ENCODE measurements around the gene PFKM.

The PFKM gene

DNA sequence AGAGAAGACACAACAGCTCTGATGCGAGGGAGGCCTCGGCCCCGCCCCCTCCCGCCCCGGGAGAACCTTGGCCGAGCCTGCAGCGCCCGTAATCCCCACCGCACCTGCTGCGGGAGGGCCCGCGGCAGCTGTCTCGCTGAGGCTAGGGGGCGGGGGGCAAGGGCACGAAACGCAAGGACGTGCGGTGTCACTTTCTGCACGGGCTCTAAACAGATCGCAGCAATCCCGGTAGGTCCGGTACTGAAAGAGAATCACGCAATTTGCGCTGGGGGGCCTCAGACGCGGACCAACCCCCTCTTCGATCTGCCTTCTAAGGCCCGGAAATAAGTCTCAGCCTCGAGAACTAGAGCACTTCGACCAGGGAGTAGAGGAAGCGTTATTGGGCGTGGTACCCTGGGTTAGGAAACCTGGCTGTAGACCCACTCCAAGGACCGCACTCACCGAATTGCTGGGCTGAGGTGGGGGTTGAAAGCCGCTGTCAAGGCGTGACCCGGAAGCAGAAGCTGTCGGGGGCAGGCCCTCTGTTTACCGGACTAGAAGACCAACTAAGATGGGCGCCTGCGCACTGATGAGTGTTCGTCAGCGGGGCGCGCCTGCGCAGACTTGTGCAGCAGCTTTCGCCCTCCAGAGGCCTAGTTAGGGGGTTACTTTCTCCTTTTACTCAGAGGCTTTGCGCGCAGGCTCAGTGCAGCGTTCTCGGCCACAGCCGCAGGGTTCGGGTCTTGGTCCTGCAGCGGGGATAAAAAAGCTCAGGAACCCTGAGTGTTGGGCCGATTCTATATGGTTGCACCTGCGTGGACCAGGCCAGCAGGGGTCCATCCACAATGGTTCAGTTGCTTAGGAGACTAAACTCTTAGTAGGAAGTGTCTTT, 38.1 kb downstream of the PFKM start, which contains the start of gene ASB8:
Gene ASB8 (minus strand): TSS at position 498 of the 871 bp plus-strand sequence. CDS start 4,019 bp downstream, outside the sequence.
- Histone ChIP-seq H3K36me3 (ENCODE audit: control insufficient read depth, insufficient read depth, low read length) (peaks cover 2% of the 10 kb centered on the region), H3K4me1 (ENCODE audit: control insufficient read depth, insufficient read depth, low read length, poor library complexity, severe bottlenecking) (peaks cover 2% of the 10 kb centered on the region), H3K27ac (ENCODE audit: low read depth, low read length, severe bottlenecking) (peak within 1 kb of the TSS; percentile 53), H3K4me3 (ENCODE audit: extremely low read depth, insufficient read depth, low read length, poor library complexity, severe bottlenecking) (peak within 1 kb of the TSS; percentile 97), H3K9me3 (ENCODE audit: control insufficient read depth, low read length) (no peaks in the 10 kb centered on the region)
- 1% methylated on average over 47 to 49 of the region's 56 CpGs for WGBS, 2 experiments (ENCODE audit: insufficient coverage in 2 of 2)

DNA sequence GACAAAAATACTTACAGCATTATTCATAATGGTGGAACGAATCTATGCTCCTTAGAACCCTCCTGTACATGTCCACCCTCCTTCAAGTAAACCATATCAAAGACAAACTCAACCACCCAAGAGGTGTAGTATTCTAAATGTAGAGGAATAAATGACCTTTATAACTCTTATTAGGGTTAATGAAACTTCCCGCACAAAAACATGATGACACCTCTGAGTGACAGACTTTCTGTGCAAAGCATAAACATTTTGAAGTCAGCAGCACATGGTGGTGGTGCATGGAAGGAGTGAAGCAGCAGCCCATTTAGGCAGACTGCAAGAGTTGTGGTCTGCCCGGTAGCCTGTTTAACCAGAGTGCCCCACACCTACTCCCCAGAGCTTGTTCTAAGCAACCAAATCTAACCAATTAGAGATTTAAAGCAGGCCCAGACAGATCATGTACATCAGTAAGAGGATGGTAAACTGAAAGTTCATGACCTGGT, 38.8 kb downstream of the PFKM start:
- Histone ChIP-seq H3K27ac (ENCODE audit: low read depth, low read length, severe bottlenecking) (peak overlapping the region; percentile 53), H3K36me3 (ENCODE audit: control insufficient read depth, insufficient read depth, low read length) (peaks cover 2% of the 10 kb centered on the region), H3K9me3 (ENCODE audit: control insufficient read depth, low read length) (no peaks in the 10 kb centered on the region), H3K4me1 (ENCODE audit: control insufficient read depth, insufficient read depth, low read length, poor library complexity, severe bottlenecking) (no peaks in the 10 kb centered on the region), H3K4me3 (ENCODE audit: extremely low read depth, insufficient read depth, low read length, poor library complexity, severe bottlenecking) (peak overlapping the region; percentile 97)
- WGBS, 2 experiments (ENCODE audit: insufficient coverage in 2 of 2) = 83% methylated on average over 1 of the region's 3 CpGs; no CpG with 5 or more reads in 1 of the 2 experiments

DNA sequence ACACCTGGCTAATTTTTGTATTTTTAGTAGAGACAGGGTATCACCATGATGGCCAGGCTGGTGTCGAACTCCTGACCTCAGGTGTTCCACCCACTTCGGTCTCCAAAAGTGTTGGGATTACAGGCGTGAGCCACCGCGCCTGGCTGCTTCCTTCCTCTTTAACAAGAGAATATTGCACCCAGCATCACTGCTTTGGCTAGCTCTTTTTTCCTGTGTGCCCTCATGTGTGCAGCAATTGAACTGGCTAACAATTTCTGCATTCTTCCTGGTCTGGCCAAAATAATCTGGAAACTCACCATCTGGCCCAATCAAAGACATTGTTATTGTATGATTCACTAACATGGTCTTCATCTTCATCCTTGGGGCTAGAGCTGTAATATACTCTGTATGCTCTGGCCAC, 40.9 kb downstream of the PFKM start:
- Histone ChIP-seq H3K4me1 (ENCODE audit: control insufficient read depth, insufficient read depth, low read length, poor library complexity, severe bottlenecking) (no peaks in the 10 kb centered on the region), H3K9me3 (ENCODE audit: control insufficient read depth, low read length) (no peaks in the 10 kb centered on the region), H3K4me3 (ENCODE audit: extremely low read depth, insufficient read depth, low read length, poor library complexity, severe bottlenecking) (no peak overlapping the region), H3K27ac (ENCODE audit: low read depth, low read length, severe bottlenecking) (no peak overlapping the region), H3K36me3 (ENCODE audit: control insufficient read depth, insufficient read depth, low read length) (no peaks in the 10 kb centered on the region)
- 90 to 93% methylated on average over 4 to 5 of the region's 5 CpGs for WGBS, 2 experiments (ENCODE audit: insufficient coverage in 2 of 2)

GRCh38 chr12:48160807-48161206, 41.6 kb downstream of the PFKM start:
- WGBS, 2 experiments (ENCODE audit: insufficient coverage in 2 of 2) = 85 to 100% methylated on average over 2 of the region's 2 CpGs
- Histone ChIP-seq H3K4me1 (ENCODE audit: control insufficient read depth, insufficient read depth, low read length, poor library complexity, severe bottlenecking) (no peaks in the 10 kb centered on the region), H3K4me3 (ENCODE audit: extremely low read depth, insufficient read depth, low read length, poor library complexity, severe bottlenecking) (no peak overlapping the region), H3K27ac (ENCODE audit: low read depth, low read length, severe bottlenecking) (no peak overlapping the region), H3K36me3 (ENCODE audit: control insufficient read depth, insufficient read depth, low read length) (no peaks in the 10 kb centered on the region), H3K9me3 (ENCODE audit: control insufficient read depth, low read length) (no peaks in the 10 kb centered on the region)

DNA sequence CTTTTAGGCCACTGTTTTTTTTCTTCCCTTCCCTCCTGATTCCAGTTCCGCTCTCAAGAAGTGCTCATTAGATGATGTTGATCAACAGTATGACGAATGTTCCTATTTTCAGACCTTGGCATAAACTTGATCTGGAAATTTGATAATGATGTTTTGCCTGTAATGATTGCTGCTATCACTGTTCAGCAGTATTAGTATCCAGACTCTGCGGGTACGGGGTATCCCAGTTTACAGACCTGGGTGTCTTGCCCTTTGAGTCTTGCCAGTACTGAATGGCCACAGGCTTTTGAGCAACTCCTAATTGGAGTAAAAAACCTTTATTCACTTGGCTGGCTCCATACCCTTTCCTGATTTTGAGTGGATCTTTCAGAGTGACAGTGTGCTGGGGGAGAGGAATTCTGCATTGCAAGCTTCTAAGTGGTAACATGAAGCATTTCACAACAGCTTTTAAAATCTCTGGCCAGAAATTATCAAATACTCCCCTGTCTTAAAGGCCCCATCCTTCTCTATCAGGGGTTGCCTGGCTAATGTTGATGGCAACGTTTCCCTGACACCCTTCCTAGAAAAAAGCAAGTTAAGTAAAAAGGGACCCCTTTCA, 44.1 kb downstream of the PFKM start:
- Histone ChIP-seq H3K27ac (ENCODE audit: low read depth, low read length, severe bottlenecking) (no peak overlapping the region), H3K4me3 (ENCODE audit: extremely low read depth, insufficient read depth, low read length, poor library complexity, severe bottlenecking) (no peak overlapping the region), H3K4me1 (ENCODE audit: control insufficient read depth, insufficient read depth, low read length, poor library complexity, severe bottlenecking) (no peaks in the 10 kb centered on the region), H3K36me3 (ENCODE audit: control insufficient read depth, insufficient read depth, low read length) (no peaks in the 10 kb centered on the region), H3K9me3 (ENCODE audit: control insufficient read depth, low read length) (no peaks in the 10 kb centered on the region)
- WGBS, 2 experiments (ENCODE audit: insufficient coverage in 2 of 2) = 72 to 96% methylated on average over 3 to 4 of the region's 5 CpGs

- WGBS, 2 experiments (ENCODE audit: insufficient coverage in 2 of 2) = 67% methylated on average over 1 of the region's 2 CpGs; no CpG with 5 or more reads in 1 of the 2 experiments
- H3K4me1 ChIP-seq (ENCODE audit: control insufficient read depth, insufficient read depth, low read length, poor library complexity, severe bottlenecking) = no peaks in the 10 kb centered on the region
- H3K4me3 ChIP-seq (ENCODE audit: extremely low read depth, insufficient read depth, low read length, poor library complexity, severe bottlenecking) = no peak overlapping the region
- H3K9me3 ChIP-seq (ENCODE audit: control insufficient read depth, low read length) = no peaks in the 10 kb centered on the region
- no peaks in the 10 kb centered on the region for H3K36me3 ChIP-seq (ENCODE audit: control insufficient read depth, insufficient read depth, low read length)
- no peak overlapping the region for H3K27ac ChIP-seq (ENCODE audit: low read depth, low read length, severe bottlenecking)
Observed at GRCh38 chr12:48164451-48164850, 45.3 kb downstream of the PFKM start.

DNA sequence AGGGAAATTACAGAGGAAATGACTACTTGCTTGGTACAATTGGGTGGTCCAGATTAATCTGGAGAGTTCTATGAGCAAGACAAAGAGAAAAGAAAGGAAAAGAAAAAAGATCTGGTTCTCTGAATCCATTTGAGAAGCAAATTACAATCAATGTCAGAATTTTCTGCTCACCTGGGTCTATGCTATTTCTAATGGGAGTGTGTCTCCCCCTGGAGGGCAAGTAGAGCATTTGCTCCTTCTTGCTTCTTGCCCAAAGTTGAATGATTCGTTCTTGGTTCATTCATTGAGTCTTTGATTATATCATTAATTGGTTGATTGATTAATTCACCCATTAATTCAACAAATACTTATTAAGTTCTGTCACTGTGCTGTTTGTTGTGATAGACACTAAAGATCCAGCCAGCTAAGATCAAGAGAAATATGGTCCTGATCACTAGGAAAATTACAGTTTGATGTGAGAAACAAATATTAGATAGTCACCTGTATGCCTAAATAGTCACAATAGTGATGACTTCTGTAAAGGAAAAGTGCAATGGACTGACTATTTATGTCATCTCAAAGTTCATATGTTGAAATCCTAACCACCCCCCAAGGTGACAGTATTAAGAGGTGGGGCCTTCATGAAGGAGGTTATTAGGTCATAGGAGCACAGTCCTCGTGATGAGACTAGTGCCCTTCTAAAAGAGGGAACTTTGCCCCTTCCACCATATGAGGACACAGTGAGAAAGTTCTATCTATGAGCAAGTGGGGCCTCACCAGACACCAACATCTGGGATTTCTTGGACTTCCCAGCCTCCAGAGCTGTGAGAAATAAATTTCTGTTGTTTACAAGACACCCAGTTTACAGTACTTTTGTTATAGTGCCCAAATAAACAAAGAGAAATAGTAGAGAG, 46.2 kb downstream of the PFKM start:
- no peaks in the 10 kb centered on the region for H3K4me1 ChIP-seq (ENCODE audit: control insufficient read depth, insufficient read depth, low read length, poor library complexity, severe bottlenecking)
- 60% methylated on average over 1 of the region's 2 CpGs; no CpG with 5 or more reads in 1 of the 2 experiments for WGBS, 2 experiments (ENCODE audit: insufficient coverage in 2 of 2)
- H3K36me3 ChIP-seq (ENCODE audit: control insufficient read depth, insufficient read depth, low read length) = no peaks in the 10 kb centered on the region
- H3K27ac ChIP-seq (ENCODE audit: low read depth, low read length, severe bottlenecking) = no peak overlapping the region
- H3K9me3 ChIP-seq (ENCODE audit: control insufficient read depth, low read length) = no peaks in the 10 kb centered on the region
- no peak overlapping the region for H3K4me3 ChIP-seq (ENCODE audit: extremely low read depth, insufficient read depth, low read length, poor library complexity, severe bottlenecking)

DNA sequence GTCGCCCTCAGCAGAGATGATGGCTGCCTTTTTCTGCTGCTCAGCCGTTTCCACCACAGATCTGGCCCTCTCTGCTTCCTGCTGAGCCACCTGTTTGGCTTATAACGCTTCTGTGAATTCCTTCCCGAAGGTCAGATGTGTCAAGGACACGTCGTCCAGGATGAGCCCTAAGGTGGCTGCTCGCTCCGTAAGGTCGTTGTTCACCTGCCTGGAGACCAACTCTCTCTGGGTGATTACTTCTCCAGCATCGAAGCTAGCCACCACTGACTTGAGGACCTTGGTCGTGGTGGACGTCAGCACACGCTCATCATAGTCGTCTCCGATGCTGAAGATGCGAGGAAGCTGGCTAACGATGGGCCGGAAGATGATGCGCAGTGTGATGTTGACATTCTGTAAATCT, 49.8 kb downstream of the PFKM start:
- no peak overlapping the region for H3K27ac ChIP-seq (ENCODE audit: low read depth, low read length, severe bottlenecking)
- 89 to 91% methylated on average over 19 of the region's 19 CpGs for WGBS, 2 experiments (ENCODE audit: insufficient coverage in 2 of 2)
- no peaks in the 10 kb centered on the region for H3K36me3 ChIP-seq (ENCODE audit: control insufficient read depth, insufficient read depth, low read length)
- no peaks in the 10 kb centered on the region for H3K9me3 ChIP-seq (ENCODE audit: control insufficient read depth, low read length)
- H3K4me3 ChIP-seq (ENCODE audit: extremely low read depth, insufficient read depth, low read length, poor library complexity, severe bottlenecking) = no peak overlapping the region
- H3K4me1 ChIP-seq (ENCODE audit: control insufficient read depth, insufficient read depth, low read length, poor library complexity, severe bottlenecking) = no peaks in the 10 kb centered on the region

DNA sequence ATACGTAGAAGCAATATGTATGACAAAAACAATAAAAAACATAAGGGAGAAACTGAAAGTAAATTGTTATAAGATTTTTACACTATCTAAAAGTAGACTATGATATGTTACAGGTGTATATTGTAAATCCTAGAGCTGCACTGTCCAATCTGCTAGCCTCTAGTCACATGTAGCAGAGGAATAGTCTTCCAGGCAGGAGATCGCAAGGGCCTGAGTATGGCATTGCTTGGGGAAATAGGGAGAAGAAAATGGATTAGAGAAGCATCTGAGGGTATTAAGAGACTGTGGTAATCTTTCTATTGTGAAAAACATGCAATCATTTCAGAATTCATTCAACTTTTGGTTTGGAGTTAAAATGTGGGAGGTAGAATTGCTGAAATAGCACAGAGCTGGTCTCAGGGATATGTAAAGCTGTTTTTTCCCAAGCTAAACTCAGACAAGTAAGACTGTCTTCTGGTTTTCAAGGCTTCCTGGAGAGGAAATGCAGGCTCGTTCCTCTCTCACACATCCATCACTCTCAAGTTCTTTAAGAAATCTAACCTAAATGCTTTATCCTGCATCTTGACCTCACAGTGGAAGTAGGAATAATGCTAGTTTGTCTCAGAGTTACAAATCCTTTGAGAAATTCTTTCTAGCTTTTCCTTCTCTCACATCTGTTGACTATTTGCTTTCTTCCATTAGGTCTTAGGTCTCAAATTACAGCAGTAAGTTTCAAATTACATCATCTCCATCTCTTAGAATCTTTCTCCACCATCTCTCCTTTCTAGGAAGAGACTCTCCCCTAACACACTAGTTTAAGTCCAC, 56.7 kb downstream of the PFKM start:
- peak overlapping the region; percentile 69 for H3K27ac ChIP-seq (ENCODE audit: low read depth, low read length, severe bottlenecking)
- H3K36me3 ChIP-seq (ENCODE audit: control insufficient read depth, insufficient read depth, low read length) = no peaks in the 10 kb centered on the region
- no peaks in the 10 kb centered on the region for H3K9me3 ChIP-seq (ENCODE audit: control insufficient read depth, low read length)
- no peak overlapping the region for H3K4me3 ChIP-seq (ENCODE audit: extremely low read depth, insufficient read depth, low read length, poor library complexity, severe bottlenecking)
- 89% methylated on average over 1 of the region's 3 CpGs; no CpG with 5 or more reads in 1 of the 2 experiments for WGBS, 2 experiments (ENCODE audit: insufficient coverage in 2 of 2)
- peaks cover 10% of the 10 kb centered on the region for H3K4me1 ChIP-seq (ENCODE audit: control insufficient read depth, insufficient read depth, low read length, poor library complexity, severe bottlenecking)

DNA sequence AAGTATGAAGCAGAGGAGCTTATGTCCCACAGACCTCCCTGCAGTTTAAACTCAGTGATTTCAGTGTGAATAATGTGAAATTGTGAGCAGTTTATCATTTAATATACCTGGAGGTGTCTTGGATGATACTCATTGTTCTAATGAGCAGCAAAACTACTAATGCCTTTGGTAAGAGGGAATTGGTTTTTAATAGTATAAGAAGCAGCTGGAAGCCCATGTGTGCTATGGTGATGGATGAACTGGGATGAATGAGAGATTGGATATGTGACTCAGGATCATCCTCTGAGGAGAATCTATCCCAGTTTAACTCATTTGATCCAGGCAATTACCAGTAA, 57.2 kb downstream of the PFKM start:
- H3K36me3 ChIP-seq (ENCODE audit: control insufficient read depth, insufficient read depth, low read length) = no peaks in the 10 kb centered on the region
- H3K9me3 ChIP-seq (ENCODE audit: control insufficient read depth, low read length) = no peaks in the 10 kb centered on the region
- peaks cover 10% of the 10 kb centered on the region for H3K4me1 ChIP-seq (ENCODE audit: control insufficient read depth, insufficient read depth, low read length, poor library complexity, severe bottlenecking)
- H3K27ac ChIP-seq (ENCODE audit: low read depth, low read length, severe bottlenecking) = peak overlapping the region; percentile 69
- H3K4me3 ChIP-seq (ENCODE audit: extremely low read depth, insufficient read depth, low read length, poor library complexity, severe bottlenecking) = no peak overlapping the region
